Measurements from ENCODE around the gene ATL3.

DNA sequence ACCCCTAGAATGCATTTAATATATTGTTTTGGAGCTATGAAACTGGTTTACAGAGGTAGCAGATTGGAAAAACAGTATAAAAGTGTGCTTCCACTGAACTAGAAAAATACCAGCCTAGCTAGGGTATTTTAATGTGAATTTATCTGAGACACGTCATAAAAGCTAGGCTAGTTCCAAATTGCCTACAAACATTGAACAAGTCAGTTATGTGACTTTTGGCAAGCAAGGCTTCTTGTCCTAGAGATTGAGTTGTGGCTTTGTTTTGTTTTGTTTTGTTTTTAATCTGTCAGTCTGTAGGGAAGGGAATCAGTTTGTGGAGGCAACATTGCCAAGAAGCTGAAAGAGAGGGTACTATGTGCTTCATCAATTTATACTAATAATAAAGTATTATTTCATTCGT is 34.4 kb upstream of the ATL3 start:
- TF ChIP-seq POLR2A (IDR thresholded peaks at IDR 0.05; ENCODE audit: low read length): no peak
- no peak for TF ChIP-seq GATA1 (IDR thresholded peaks at IDR 0.05; ENCODE audit: low read depth, low read length)

Measured in erythroblast (primary cell).